Measurements from ENCODE around the gene MRPL2. TPM values are rescaled to one million over a fixed set of nuclear protein-coding genes. Genes with fewer than 3 reads are reported as not detected.

Gene MRPL2
- total RNA-seq, 1 donor from 2014 or later, result 39.7 TPM

GRCh38 chr6:43038727-43039126, 20.5 kb downstream of the MRPL2 start:
- TF ChIP-seq CTCF (IDR thresholded peaks at IDR 0.05; ENCODE audit: unreplicated experiment), result no peak

DNA sequence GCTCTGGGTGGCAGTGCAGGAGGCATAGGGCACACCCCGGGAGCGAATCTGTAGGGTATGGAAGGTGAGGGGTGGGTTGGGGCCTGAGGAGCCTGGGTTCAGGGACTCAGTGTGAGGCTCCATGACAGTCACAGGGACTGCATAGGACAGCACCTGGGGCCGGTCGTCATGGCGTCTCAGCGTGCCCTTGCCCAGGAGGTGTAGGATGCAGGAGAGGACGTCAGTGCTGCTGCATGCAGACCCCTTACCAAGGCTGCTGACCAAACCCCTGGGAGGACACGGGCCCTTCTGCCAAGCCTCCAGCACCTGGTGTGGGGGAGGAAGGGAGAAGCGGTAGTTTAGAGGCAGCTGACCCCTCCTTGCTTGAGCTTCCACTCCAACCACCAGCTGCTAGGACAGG, 21.5 kb downstream of the MRPL2 start:
- Mint-ChIP-seq H3K36me3 (ENCODE audit: low read depth, unreplicated experiment) (peaks cover 39% of the 10 kb centered on the region), H3K27ac (ENCODE audit: unreplicated experiment) (no peak overlapping the region), H3K27me3 (ENCODE audit: unreplicated experiment) (peaks cover 4% of the 10 kb centered on the region), H3K9me3 (ENCODE audit: unreplicated experiment) (no peaks in the 10 kb centered on the region), H3K4me1 (ENCODE audit: unreplicated experiment) (no peaks in the 10 kb centered on the region), H3K4me3 (ENCODE audit: unreplicated experiment) (peak overlapping the region; percentile 47)
- no peak for TF ChIP-seq CTCF (IDR thresholded peaks at IDR 0.05; ENCODE audit: unreplicated experiment)
- DNase-seq (ENCODE audit: low spot score), result no peak

More at GRCh38 chr6:43038727-43039126, 20.5 kb downstream of the MRPL2 start:
- H3K4me3 Mint-ChIP-seq (ENCODE audit: unreplicated experiment), result no peak overlapping the region
- peaks cover 5% of the 10 kb centered on the region for H3K27me3 Mint-ChIP-seq (ENCODE audit: unreplicated experiment)
- H3K4me1 Mint-ChIP-seq (ENCODE audit: unreplicated experiment), result no peaks in the 10 kb centered on the region
- no peaks in the 10 kb centered on the region for H3K9me3 Mint-ChIP-seq (ENCODE audit: unreplicated experiment)
- peak overlapping the region; percentile 36 for H3K27ac Mint-ChIP-seq (ENCODE audit: unreplicated experiment)
- H3K36me3 Mint-ChIP-seq (ENCODE audit: low read depth, unreplicated experiment), result peaks cover 38% of the 10 kb centered on the region
- no peak for DNase-seq (ENCODE audit: low spot score)

DNA sequence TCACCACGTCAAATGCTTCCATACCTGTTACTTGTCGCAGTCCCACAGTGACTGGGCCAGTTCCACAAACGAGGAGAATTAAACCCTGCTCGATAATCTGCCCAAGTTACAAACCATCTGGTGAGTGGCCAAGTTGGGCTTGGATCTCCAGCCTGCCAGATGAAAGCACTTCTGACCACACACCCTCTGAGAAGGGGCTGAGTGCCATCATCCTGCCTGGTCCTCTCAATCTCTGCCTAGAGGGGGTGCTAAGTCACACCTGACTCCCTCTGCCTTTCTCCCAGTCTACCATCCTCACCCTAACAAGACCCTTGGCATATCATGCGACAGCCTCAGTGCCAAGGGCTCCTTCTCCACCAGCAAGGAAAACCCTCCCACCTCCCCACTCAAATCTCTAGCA, 22.0 kb downstream of the MRPL2 start:
- no peak for TF ChIP-seq CTCF (IDR thresholded peaks at IDR 0.05; ENCODE audit: unreplicated experiment)
- Mint-ChIP-seq H3K4me3 (ENCODE audit: unreplicated experiment) (peak overlapping the region; percentile 47), H3K36me3 (ENCODE audit: low read depth, unreplicated experiment) (peaks cover 35% of the 10 kb centered on the region), H3K27me3 (ENCODE audit: unreplicated experiment) (peaks cover 1% of the 10 kb centered on the region), H3K27ac (ENCODE audit: unreplicated experiment) (peak overlapping the region; percentile 31), H3K9me3 (ENCODE audit: unreplicated experiment) (no peaks in the 10 kb centered on the region), H3K4me1 (ENCODE audit: unreplicated experiment) (no peaks in the 10 kb centered on the region)
- DNase-seq (ENCODE audit: low spot score), result no peak

GRCh38 chr6:43036712-43037111, 22.5 kb downstream of the MRPL2 start:
- no peak for DNase-seq (ENCODE audit: low spot score)
- H3K27me3 Mint-ChIP-seq (ENCODE audit: unreplicated experiment), result no peaks in the 10 kb centered on the region
- no peak overlapping the region for H3K4me3 Mint-ChIP-seq (ENCODE audit: unreplicated experiment)
- TF ChIP-seq CTCF (IDR thresholded peaks at IDR 0.05; ENCODE audit: unreplicated experiment), result no peak
- H3K4me1 Mint-ChIP-seq (ENCODE audit: unreplicated experiment), result no peaks in the 10 kb centered on the region
- no peak overlapping the region for H3K27ac Mint-ChIP-seq (ENCODE audit: unreplicated experiment)
- peaks cover 35% of the 10 kb centered on the region for H3K36me3 Mint-ChIP-seq (ENCODE audit: low read depth, unreplicated experiment)
- H3K9me3 Mint-ChIP-seq (ENCODE audit: unreplicated experiment), result no peaks in the 10 kb centered on the region

DNA sequence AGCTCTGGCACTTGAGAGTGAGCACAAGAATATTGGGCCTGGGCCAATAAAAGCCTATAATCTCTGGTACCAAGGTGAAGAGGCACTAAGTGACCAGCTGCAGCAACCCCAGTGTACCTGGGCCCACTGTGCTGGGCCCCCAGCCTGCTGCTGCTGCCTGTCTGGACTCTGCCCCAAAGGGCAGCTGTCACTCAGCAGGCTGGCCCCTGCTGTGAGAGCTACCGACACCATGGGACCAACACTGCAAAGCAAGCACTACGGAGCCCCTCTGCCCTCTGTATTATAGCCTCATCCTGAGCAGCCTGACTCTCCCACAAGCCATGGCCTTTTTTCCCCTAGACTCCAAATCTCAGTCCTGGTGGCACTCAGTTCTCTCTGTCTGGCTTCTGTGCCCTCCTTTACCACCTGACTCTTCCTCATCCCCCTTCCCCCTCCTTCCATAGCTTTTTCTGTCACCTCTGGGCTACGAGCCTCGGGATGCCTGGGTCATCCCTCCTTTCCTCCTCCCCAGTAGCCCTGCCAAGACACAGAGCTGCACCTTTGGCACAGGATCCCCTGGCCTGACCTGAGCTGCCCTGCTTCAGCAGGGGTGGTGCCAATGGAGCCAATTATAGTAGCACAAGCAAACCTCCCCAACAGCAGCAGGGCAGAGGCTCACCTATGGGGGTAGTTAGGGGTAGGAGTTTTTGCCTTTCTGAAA, 23.6 kb downstream of the MRPL2 start:
- TF ChIP-seq CTCF (IDR thresholded peaks at IDR 0.05; ENCODE audit: unreplicated experiment), result no peak
- no peak for DNase-seq (ENCODE audit: low spot score)
- H3K9me3 Mint-ChIP-seq (ENCODE audit: unreplicated experiment), result no peaks in the 10 kb centered on the region
- no peak overlapping the region for H3K4me3 Mint-ChIP-seq (ENCODE audit: unreplicated experiment)
- peaks cover 29% of the 10 kb centered on the region for H3K36me3 Mint-ChIP-seq (ENCODE audit: low read depth, unreplicated experiment)
- H3K27ac Mint-ChIP-seq (ENCODE audit: unreplicated experiment), result no peak overlapping the region
- H3K27me3 Mint-ChIP-seq (ENCODE audit: unreplicated experiment), result no peaks in the 10 kb centered on the region
- no peaks in the 10 kb centered on the region for H3K4me1 Mint-ChIP-seq (ENCODE audit: unreplicated experiment)

Data from endothelial cell (in vitro differentiated cells).